Stimulated activated naive CD8-positive, alpha-beta T cell treated with anti-CD3 and anti-CD28 coated beads, Interleukin-15, Interleukin-2, amounts not matched to agents 100 ng/mL and 50 ng/mL, for 24 hours (primary cell): ENCODE results near the gene TNPO3.
"Not testable (repeated sequence)": the region's sequence is repeated elsewhere in the genome, so short reads cannot be mapped to it uniquely, and the experiment has no call there.

Experiments
- H3K27ac Mint-ChIP-seq: one replicate; pipeline ENCODE4 v1.8.0; 2021; ENCODE audit warnings: mild to moderate bottlenecking, mixed read lengths
- H3K27me3 Mint-ChIP-seq: one replicate; pipeline ENCODE4 v1.8.0; 2021; ENCODE audit warnings: mixed read lengths
- H3K36me3 Mint-ChIP-seq: one replicate; pipeline ENCODE4 v1.8.0; 2021; ENCODE audit warnings: low read depth, mixed read lengths
- H3K4me1 Mint-ChIP-seq: one replicate; pipeline ENCODE4 v1.8.0; 2021; ENCODE audit warnings: low read depth, mixed read lengths
- H3K4me3 Mint-ChIP-seq: one replicate; pipeline ENCODE4 v1.8.0; 2021; ENCODE audit warnings: mild to moderate bottlenecking, mixed read lengths
- H3K9me3 Mint-ChIP-seq: one replicate; pipeline ENCODE4 v1.8.0; 2021; ENCODE audit warnings: mixed read lengths

The TNPO3 gene

DNA sequence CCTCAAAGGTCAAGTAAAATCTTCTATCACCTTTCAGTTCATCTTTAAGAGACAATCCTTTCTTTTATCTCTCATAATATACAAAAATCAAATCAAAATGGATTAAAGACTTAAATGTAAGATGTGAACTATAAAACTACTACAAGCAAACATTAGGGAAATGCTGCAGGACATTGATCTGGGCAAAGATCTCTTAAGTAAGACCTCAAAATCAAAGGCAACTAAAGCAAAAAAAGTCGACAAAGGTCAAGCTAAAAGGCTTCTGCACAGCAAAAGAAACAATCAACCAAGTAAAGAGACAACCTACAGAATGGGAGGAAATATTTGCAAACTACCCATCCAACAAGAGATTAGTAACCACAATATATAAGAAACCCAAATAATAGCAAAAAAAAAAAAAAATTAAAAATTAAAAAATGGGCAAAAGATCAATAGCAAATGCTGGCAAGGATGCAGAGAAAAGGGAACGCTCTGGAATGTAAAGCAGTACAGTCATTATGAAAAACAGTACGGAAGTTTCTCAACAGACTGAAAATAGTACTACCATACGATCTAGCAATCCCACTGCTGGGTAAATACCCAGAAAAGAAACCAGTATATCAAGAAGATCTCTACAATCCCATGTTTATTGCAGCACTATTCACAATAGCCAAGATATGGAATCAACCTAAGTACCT, 41.7 kb downstream of the TNPO3 start:
- H3K9me3 Mint-ChIP-seq = no peaks in the 10 kb centered on the region
- H3K27me3 Mint-ChIP-seq = no peaks in the 10 kb centered on the region
- peaks cover 71% of the 10 kb centered on the region for H3K36me3 Mint-ChIP-seq
- peaks cover 40% of the 10 kb centered on the region for H3K4me1 Mint-ChIP-seq
- peak overlapping the region; percentile 17 for H3K27ac Mint-ChIP-seq
- no peak overlapping the region for H3K4me3 Mint-ChIP-seq

DNA sequence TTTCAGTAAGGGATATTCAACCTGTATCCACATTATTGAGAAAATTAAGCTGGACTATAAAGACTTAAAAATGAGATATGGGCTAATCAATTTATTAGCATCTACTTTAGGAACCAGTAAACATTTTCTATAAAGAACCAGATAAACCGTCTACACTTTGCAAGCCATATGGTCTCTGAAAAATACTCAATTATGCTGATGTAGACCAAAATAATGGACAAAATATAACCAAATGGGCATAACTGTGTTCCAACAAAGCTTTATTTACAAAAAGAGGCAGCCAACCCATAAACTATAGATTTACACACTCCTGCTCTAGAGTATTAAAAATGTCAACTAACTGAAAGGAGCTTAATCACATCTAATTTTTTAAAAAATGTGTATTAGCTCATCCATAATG, 42.3 kb downstream of the TNPO3 start:
- no peak overlapping the region for H3K4me3 Mint-ChIP-seq
- H3K36me3 Mint-ChIP-seq = peaks cover 65% of the 10 kb centered on the region
- H3K27me3 Mint-ChIP-seq = no peaks in the 10 kb centered on the region
- H3K4me1 Mint-ChIP-seq = peaks cover 40% of the 10 kb centered on the region
- H3K9me3 Mint-ChIP-seq = no peaks in the 10 kb centered on the region
- no peak overlapping the region for H3K27ac Mint-ChIP-seq

DNA sequence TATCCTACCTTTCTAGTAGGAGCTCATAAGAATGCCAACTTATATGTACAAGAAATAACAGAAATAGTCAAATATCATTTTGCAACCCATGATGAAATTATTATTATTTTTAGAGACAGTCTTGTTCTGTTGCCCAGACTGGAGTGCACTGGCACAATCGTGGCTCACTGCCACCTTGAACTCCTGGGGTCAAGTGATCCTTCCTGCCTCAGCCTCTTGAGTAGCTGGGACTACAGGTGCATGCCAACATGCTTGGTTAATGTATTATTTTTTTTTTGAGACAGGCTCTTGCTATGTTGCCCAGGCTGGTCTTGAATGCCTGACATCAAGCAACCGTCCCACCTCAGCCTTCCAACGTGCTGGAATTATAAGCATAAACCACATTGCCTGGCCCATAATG, 44.8 kb downstream of the TNPO3 start:
- H3K27me3 Mint-ChIP-seq = no peaks in the 10 kb centered on the region
- peaks cover 37% of the 10 kb centered on the region for H3K4me1 Mint-ChIP-seq
- H3K9me3 Mint-ChIP-seq = no peaks in the 10 kb centered on the region
- H3K4me3 Mint-ChIP-seq = no peak overlapping the region
- H3K36me3 Mint-ChIP-seq = peaks cover 55% of the 10 kb centered on the region
- no peak overlapping the region for H3K27ac Mint-ChIP-seq

DNA sequence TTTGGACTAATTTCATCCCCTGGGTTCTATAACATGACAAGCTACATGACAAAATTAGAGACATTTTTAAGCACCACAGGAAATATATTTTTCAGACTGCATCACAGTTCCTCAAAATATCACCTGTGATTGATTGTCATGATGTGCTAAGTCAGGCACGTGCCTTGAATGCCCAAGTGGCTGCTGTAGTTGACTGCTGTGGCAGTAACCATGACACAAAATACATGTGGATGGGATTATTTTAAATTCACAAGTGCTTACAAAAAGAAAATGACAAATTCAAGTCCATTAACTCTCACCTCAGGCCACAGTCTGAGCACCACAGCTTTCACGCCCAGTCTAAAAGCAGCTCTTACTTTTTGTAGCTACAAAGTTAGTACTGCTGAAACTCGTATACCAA, 45.5 kb downstream of the TNPO3 start:
- Mint-ChIP-seq H3K4me3 (peak overlapping the region; percentile 62), H3K27me3 (no peaks in the 10 kb centered on the region), H3K9me3 (no peaks in the 10 kb centered on the region), H3K4me1 (peaks cover 37% of the 10 kb centered on the region), H3K36me3 (peaks cover 52% of the 10 kb centered on the region), H3K27ac (peak overlapping the region; percentile 91)

DNA sequence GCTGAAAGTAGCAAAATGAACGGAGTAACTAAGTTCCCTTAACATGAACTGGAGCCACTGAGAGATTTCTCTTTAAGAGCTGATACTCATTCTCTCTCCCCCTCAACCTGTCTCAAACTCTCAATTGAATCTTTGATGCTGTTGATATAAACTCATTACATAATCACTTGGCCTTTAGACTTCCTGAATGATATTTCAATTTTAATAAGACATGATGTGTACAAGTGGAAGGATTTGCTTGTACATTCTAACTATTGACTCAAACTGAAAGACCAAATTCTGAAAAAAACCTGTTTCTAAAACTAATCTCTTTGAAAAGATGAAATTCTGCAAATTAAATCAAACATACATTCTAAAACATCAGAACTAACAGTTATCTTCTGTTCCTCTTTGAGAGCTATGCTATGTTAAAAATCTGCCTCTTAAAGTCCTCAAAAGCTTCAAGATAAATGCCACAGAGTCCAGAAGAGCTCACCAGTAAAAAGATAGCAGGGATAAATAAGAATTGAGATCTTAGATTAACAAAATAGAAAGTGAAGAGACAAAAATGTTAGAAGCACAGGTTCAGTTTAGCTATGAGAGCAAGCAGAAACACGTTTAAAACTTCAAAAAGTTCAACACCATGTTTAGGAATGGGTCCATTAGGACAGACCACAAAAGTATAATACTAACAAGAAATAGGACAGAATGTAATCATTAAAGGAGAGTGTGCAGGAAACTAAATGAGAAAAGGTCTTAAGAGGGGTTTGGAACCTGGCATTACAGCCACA, 46.1 kb downstream of the TNPO3 start:
- Mint-ChIP-seq H3K27ac (peak overlapping the region; percentile 91), H3K4me3 (peak overlapping the region; percentile 62), H3K4me1 (peaks cover 37% of the 10 kb centered on the region), H3K27me3 (no peaks in the 10 kb centered on the region), H3K9me3 (no peaks in the 10 kb centered on the region), H3K36me3 (peaks cover 54% of the 10 kb centered on the region)

DNA sequence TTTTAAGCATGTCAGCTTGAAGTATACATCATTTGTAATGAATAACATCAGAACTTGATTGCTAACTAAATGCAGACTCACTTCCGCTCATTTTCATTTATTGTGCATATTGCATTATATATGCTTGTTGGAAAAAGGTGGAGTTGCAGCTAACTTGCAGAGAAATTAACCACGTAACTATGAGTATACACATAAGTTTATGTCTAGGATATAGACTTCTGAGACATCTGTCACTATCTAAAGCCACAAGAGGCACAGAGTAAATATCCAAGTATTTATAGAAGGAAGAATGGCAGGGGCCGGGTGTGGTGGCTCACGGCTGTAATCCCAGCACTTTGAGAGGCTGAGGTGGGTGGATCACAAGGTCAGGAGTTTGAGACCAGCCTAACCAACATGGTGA, 47.3 kb downstream of the TNPO3 start:
- H3K9me3 Mint-ChIP-seq = no peaks in the 10 kb centered on the region
- H3K4me3 Mint-ChIP-seq = no peak overlapping the region
- H3K27me3 Mint-ChIP-seq = no peaks in the 10 kb centered on the region
- peaks cover 37% of the 10 kb centered on the region for H3K4me1 Mint-ChIP-seq
- H3K36me3 Mint-ChIP-seq = peaks cover 47% of the 10 kb centered on the region
- H3K27ac Mint-ChIP-seq = no peak overlapping the region

DNA sequence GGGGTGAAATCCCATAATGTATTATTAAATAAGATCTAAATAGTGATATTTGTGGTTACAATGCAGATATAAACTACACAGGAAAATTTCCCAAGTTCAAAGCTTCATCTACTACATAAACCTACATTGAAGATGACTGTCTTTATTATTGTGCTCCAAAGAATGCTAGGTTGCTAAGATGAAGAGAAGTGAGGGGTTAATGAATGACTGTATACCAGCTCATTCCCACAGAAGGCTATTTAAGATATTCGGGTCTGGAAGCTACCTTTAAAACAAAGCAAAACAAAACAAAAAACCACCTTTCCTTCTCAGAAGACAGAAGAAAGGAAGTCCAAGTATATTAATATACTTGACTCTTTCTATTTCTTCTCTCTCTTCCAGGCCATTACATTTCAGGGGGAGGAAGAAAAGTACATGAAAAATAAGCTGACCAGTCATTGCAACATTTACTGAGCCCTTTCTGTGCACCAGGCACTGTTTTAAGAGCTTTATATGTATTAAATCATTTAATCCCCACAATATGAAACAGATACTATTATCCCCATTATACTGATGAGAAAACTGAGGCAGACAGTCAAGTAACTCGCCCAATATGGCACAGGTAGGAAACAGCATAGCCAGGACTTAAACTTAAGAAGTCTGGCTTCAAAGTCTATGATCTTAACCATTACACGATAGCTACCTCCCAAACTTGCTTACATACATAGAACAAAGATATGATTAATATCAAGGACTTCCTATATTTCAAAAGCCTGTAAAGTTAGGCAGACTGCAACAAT, 48.1 kb downstream of the TNPO3 start:
- peak overlapping the region; percentile 5 for H3K27ac Mint-ChIP-seq
- no peaks in the 10 kb centered on the region for H3K27me3 Mint-ChIP-seq
- H3K4me3 Mint-ChIP-seq = no peak overlapping the region
- H3K9me3 Mint-ChIP-seq = no peaks in the 10 kb centered on the region
- H3K36me3 Mint-ChIP-seq = peaks cover 54% of the 10 kb centered on the region
- H3K4me1 Mint-ChIP-seq = peaks cover 37% of the 10 kb centered on the region

DNA sequence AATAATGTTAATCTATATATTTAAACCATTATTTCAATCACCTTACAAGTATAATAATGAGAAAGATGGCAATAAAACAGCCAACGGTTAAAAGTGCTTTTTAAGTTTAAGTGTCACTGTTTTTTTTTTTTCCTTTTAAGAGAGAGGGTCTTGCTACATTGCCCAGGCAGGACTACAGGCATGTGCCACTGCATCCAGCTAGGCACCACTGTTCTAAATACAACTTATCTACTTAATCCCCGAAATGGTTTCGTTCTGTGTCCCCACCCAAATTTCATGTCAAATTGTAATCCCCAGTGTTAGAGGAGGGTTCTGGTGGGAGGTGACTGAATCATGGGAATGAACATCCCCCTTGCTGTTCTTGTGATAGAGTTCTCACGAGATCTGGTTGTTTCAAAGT, 49.7 kb downstream of the TNPO3 start:
- no peaks in the 10 kb centered on the region for H3K27me3 Mint-ChIP-seq
- H3K9me3 Mint-ChIP-seq = no peaks in the 10 kb centered on the region
- peaks cover 54% of the 10 kb centered on the region for H3K36me3 Mint-ChIP-seq

DNA sequence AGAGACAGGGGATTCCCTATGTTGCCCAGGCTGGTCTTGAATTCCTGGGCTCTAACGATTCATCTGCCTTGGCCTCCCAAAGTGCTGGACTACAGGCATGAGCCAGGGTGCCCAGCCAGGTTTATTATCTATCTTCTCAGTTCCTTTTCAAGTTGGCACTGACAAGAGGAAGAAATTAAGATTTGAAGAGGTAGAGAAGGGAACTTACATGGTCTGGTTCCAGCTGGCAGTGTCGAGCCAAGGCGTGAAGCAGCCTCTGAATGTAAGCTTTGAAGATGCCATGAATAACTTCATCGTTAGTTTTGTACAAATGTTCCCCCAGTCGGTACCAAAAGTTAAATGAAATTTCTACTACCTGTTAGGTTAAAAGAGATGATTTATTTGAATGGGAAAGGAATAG, 57.7 kb downstream of the TNPO3 start:
- Mint-ChIP-seq H3K9me3 (no peaks in the 10 kb centered on the region), H3K4me3 (no peak overlapping the region), H3K4me1 (no peaks in the 10 kb centered on the region), H3K36me3 (peaks cover 56% of the 10 kb centered on the region), H3K27me3 (no peaks in the 10 kb centered on the region), H3K27ac (no peak overlapping the region)

More for the DNA sequence above, 49.7 kb downstream of the TNPO3 start:
- Mint-ChIP-seq H3K27ac (no peak overlapping the region), H3K4me3 (no peak overlapping the region), H3K4me1 (peaks cover 32% of the 10 kb centered on the region)

DNA sequence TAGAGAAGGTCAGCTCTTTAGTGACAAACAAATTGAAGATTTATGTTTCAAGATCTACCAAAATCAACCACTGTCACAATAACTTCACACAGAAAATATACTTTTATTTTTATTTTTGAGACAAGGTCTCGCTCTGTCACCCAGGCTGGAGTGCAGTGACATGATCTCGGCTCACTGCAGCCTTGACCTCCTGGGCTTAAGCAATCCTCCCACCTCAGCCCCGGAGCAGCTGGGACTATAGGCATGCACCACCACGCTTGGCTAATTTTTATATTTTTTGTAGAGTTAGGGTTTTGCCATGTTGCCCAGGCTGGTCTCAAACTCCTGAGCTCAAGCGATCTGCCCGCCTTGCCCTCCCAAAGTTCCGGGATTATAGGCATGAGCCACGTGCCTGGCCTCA, 60.4 kb downstream of the TNPO3 start:
- not testable (repeated sequence) for H3K4me1 Mint-ChIP-seq, H3K9me3 Mint-ChIP-seq, H3K27ac Mint-ChIP-seq, H3K27me3 Mint-ChIP-seq, H3K4me3 Mint-ChIP-seq
- peaks cover 48% of the 10 kb centered on the region for H3K36me3 Mint-ChIP-seq

DNA sequence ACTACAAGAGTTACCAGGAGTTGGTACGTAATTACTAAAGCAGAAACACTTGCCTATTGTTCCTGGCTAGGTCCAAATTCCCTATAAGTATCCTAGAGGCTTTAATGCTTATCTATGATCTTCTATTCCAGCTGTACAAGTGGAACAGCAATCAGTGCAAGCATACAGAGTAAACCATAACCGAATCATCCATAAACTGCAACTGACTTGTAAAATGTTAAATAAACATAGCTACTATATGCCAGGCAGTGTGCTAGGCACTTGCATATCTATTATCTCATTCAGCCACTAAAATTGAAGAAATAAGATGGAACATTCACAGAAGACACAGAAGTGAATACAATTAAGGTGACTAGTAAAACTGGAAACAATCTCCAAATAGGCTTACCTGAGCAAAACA, 61.5 kb downstream of the TNPO3 start:
- H3K4me3 Mint-ChIP-seq = no peak overlapping the region
- H3K27me3 Mint-ChIP-seq = no peaks in the 10 kb centered on the region
- H3K36me3 Mint-ChIP-seq = peaks cover 51% of the 10 kb centered on the region
- H3K27ac Mint-ChIP-seq = no peak overlapping the region
- H3K9me3 Mint-ChIP-seq = no peaks in the 10 kb centered on the region
- H3K4me1 Mint-ChIP-seq = no peaks in the 10 kb centered on the region

DNA sequence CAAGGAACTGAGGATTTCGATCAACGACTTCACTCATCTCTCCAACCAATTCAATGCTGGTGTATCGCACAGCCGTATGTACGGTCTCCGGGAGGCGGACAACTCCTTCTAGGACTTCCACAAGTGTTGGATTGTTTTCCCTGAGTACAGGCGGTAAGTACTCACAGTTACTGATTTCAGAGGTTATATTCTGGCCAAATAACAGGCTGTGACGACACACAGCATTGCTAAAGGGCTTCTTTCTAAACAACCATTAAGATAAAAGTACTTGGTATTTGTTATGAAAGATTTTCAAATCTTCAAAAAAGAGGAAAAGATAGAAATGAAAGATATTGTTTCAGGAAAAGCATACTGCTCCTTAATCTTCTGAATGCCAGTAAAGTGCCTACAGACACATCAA, 65.0 kb downstream of the TNPO3 start:
- Mint-ChIP-seq H3K36me3 (peaks cover 45% of the 10 kb centered on the region), H3K27ac (no peak overlapping the region), H3K27me3 (no peaks in the 10 kb centered on the region), H3K4me1 (no peaks in the 10 kb centered on the region), H3K4me3 (no peak overlapping the region), H3K9me3 (no peaks in the 10 kb centered on the region)

DNA sequence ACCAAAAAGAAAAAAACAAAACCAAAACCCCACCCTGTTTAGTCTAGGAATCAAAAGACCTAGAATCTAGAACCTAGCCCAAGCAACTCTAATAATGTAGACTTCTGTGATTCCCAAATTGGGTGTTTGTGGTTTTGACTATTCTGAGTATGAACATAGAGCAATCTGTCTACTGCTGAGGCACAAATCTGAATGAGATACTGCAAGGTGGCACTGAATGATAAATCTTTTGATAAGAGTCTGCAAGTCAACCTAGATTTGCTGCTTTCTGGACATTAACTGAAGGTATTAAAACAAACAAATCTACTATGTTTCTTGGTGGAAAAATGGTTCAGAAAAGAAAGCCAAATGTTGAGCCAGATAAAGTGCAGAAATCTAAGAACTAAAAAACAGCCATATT, 66.5 kb downstream of the TNPO3 start:
- no peaks in the 10 kb centered on the region for H3K27me3 Mint-ChIP-seq
- no peak overlapping the region for H3K4me3 Mint-ChIP-seq
- no peaks in the 10 kb centered on the region for H3K9me3 Mint-ChIP-seq
- H3K4me1 Mint-ChIP-seq = no peaks in the 10 kb centered on the region
- H3K27ac Mint-ChIP-seq = no peak overlapping the region
- H3K36me3 Mint-ChIP-seq = peaks cover 55% of the 10 kb centered on the region

DNA sequence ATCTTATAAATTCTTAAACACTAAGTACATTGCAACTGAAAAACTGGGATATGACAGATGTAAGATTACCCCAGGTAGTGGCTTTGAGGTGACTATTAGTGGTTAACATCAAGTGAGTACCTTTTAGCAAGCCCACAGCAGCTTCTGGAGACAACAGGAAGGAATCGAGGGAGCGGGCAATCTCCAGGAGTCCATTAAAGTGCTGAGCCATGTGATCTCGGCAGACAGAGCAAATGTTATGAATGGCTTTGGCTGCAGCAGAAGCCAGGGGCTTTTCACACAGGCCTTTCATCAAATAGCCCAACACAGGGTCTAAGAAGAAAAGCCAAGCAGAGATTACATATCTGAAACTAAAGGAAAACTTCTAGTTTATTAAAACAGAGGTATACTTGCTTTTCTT, 68.3 kb downstream of the TNPO3 start:
- Mint-ChIP-seq H3K9me3 (no peaks in the 10 kb centered on the region), H3K4me3 (no peak overlapping the region), H3K27ac (no peak overlapping the region), H3K27me3 (no peaks in the 10 kb centered on the region), H3K4me1 (no peaks in the 10 kb centered on the region), H3K36me3 (peaks cover 67% of the 10 kb centered on the region)

DNA sequence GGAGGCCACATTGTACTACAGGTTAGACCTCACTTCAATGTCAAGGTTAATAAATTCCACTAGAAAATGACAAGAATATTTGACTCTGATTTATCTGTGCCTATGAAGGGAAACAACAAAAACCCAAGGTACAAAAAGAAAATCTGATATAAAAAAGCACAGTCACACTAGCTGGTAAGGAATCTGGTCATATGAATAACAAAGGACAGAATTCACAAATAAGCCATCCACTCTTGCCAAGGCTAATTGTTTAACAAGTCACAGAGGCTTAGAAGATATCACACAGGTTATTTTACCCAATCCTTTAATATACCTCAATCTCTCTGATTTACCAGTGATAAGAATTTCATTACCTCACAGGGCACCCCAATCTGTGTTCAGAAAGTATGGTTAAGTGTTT, 69.3 kb downstream of the TNPO3 start:
- no peak overlapping the region for H3K27ac Mint-ChIP-seq

More for the DNA sequence above, 69.3 kb downstream of the TNPO3 start:
- Mint-ChIP-seq H3K4me1 (no peaks in the 10 kb centered on the region), H3K4me3 (no peak overlapping the region), H3K27me3 (no peaks in the 10 kb centered on the region), H3K36me3 (peaks cover 69% of the 10 kb centered on the region), H3K9me3 (no peaks in the 10 kb centered on the region)
